GM12878 (cell line): ENCODE measurements around the gene NFS1.

ENCODE experiments used
- CTCF ChIP-seq, 3 experiments: IDR thresholded peaks in 2 of 3; conservative IDR thresholded peaks in 1 of 3; 2 replicates each; pipeline ENCODE4 v1.5.1; 2011; ENCODE audit warnings: low read depth in 3 of 3, low read length in 3 of 3, mild to moderate bottlenecking in 3 of 3, control low read depth in 2 of 3, moderate library complexity in 2 of 3, inconsistent platforms in 1 of 3, mixed read lengths in 1 of 3; ENCODE audit not compliant: control insufficient read depth in 2 of 3, insufficient read depth in 1 of 3; ENCODE audit errors: extremely low read depth in 1 of 3
- HDAC2 ChIP-seq: fragments of 200-600 bp; sonication (generic); IDR thresholded peaks from 2 replicates; pipeline ENCODE4 v1.6.1; 2017
- POLR2A ChIP-seq: IDR thresholded peaks from 2 replicates; pipeline ENCODE4 v1.6.1; 2011; ENCODE audit warnings: low read depth, mild to moderate bottlenecking, low read length
- REST ChIP-seq: IDR thresholded peaks from 2 replicates; pipeline ENCODE4 v1.6.1; 2012; ENCODE audit warnings: mild to moderate bottlenecking, low read depth, low read length
- SIN3A ChIP-seq: IDR thresholded peaks from 2 replicates; pipeline ENCODE4 v1.6.1; 2012; ENCODE audit warnings: low read depth, low read length, improper control_type of control experiment
- SIX5 ChIP-seq: IDR thresholded peaks from 2 replicates; pipeline ENCODE4 v1.6.1; 2011; ENCODE audit warnings: mild to moderate bottlenecking, low read depth, low read length, moderate library complexity; ENCODE audit not compliant: severe bottlenecking
- SP1 ChIP-seq: IDR thresholded peaks from one replicate; pipeline ENCODE4 v1.6.1; 2011; ENCODE audit warnings: low read depth, low read length
- TCF12 ChIP-seq: IDR thresholded peaks from 2 replicates; pipeline ENCODE4 v1.6.1; 2011; ENCODE audit warnings: low read depth, mild to moderate bottlenecking, low read length
- USF2 ChIP-seq: IDR thresholded peaks from 2 replicates; pipeline ENCODE4 v1.6.1; 2011; ENCODE audit warnings: low read depth, low read length, improper control_type of control experiment, borderline replicate concordance
- TF ChIP-seq, protein P1 (sequence below): IDR thresholded peaks from 2 replicates; pipeline ENCODE4 v1.6.1; 2011; ENCODE audit warnings: borderline replicate concordance, low read depth, mild to moderate bottlenecking, moderate library complexity, mixed read lengths, low read length; ENCODE audit not compliant: insufficient read depth; ENCODE audit errors: extremely low read length
- TF ChIP-seq, protein P2 (sequence below): IDR thresholded peaks from 2 replicates; pipeline ENCODE4 v1.6.1; 2011; ENCODE audit warnings: low read depth, mild to moderate bottlenecking, low read length, moderate library complexity, borderline replicate concordance; ENCODE audit errors: extremely low read depth

- TF ChIP-seq CTCF (IDR thresholded peaks at IDR 0.05 in 2 of 3, conservative IDR thresholded peaks at IDR 0.05 in 1 of 3; ENCODE audit: control insufficient read depth in 2 of 3, extremely low read depth in 1 of 3, insufficient read depth in 1 of 3, low read depth in 3 of 3, low read length in 3 of 3) = no peak
- TF ChIP-seq, protein P1, sequence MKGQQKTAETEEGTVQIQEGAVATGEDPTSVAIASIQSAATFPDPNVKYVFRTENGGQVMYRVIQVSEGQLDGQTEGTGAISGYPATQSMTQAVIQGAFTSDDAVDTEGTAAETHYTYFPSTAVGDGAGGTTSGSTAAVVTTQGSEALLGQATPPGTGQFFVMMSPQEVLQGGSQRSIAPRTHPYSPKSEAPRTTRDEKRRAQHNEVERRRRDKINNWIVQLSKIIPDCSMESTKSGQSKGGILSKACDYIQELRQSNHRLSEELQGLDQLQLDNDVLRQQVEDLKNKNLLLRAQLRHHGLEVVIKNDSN = no peak
- TF ChIP-seq REST = no peak
- TF ChIP-seq SP1 = no peak
- no peak for TF ChIP-seq SIN3A
- TF ChIP-seq, protein P2, sequence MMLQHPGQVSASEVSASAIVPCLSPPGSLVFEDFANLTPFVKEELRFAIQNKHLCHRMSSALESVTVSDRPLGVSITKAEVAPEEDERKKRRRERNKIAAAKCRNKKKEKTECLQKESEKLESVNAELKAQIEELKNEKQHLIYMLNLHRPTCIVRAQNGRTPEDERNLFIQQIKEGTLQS = no peak
- TF ChIP-seq TCF12 = no peak
- no peak for TF ChIP-seq HDAC2
- no peak for TF ChIP-seq SIX5
- TF ChIP-seq USF2 = no peak
- no peak for TF ChIP-seq POLR2A
Observed at GRCh38 chr20:35673884-35674283, 25.3 kb downstream of the NFS1 start.
